PC-3 (cell line): ENCODE results near the gene SMCO1.
"Not testable (repeated sequence)": the region's sequence is repeated elsewhere in the genome, so short reads cannot be mapped to it uniquely, and the experiment has no call there.

Source experiments
- EZH2 ChIP-seq: fragments of 300-600 bp; sonication (generic); IDR thresholded peaks from one replicate; pipeline ENCODE4 v1.6.1; 2017; ENCODE audit warnings: antibody characterized with exemption, mild to moderate bottlenecking, low read length; ENCODE audit not compliant: unreplicated experiment
- TF ChIP-seq, protein P1 (sequence below): fragments of 300-600 bp; sonication (generic); conservative IDR thresholded peaks from 2 replicates; pipeline ENCODE4 v1.5.1; 2017; ENCODE audit warnings: antibody characterized with exemption, low read depth, mild to moderate bottlenecking, low read length

DNA sequence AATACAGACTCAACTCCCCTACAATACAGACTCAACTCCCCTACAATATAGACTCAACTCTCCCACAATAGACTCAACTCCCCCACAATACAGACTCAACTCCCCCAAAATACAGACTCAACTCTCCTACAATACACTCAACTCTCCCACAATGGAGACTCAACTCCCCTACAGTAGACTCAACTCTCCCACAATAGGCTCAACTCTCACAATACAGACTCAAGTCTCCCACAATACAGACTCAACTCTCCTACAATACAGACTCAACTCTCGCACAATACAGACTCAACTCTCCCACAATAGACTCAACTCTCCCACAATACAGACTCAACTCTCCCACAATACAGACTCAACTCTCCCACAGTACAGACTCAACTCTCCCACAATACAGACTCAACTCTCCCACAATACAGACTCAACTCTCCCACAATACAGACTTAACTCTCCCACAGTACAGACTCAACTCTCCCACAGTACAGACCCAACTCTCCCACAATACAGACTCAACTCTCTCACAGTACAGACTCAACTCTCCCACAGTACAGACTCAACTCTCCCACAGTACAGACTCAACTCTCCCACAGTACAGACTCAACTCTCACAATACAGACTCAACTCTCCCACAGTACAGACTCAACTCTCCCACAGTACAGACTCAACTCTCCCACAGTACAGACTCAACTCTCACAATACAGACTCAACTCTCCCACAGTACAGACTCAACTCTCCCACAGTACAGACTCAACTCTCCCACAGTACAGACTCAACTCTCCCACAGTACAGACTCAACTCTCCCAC, 52.3 kb downstream of the SMCO1 start:
- TF ChIP-seq EZH2, result not testable (repeated sequence)
- TF ChIP-seq, protein P1, sequence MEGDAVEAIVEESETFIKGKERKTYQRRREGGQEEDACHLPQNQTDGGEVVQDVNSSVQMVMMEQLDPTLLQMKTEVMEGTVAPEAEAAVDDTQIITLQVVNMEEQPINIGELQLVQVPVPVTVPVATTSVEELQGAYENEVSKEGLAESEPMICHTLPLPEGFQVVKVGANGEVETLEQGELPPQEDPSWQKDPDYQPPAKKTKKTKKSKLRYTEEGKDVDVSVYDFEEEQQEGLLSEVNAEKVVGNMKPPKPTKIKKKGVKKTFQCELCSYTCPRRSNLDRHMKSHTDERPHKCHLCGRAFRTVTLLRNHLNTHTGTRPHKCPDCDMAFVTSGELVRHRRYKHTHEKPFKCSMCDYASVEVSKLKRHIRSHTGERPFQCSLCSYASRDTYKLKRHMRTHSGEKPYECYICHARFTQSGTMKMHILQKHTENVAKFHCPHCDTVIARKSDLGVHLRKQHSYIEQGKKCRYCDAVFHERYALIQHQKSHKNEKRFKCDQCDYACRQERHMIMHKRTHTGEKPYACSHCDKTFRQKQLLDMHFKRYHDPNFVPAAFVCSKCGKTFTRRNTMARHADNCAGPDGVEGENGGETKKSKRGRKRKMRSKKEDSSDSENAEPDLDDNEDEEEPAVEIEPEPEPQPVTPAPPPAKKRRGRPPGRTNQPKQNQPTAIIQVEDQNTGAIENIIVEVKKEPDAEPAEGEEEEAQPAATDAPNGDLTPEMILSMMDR, result not testable (repeated sequence)
